Coronary artery (tissue), 2 donors: ENCODE data around the gene USP32.

ENCODE experiments used
- DNase-seq: peaks from one replicate; pipeline ENCODE4 v3.0.0-alpha.2; 2017; ENCODE audit warnings: low spot score
- H3K27ac ChIP-seq, 2 donors: fragments of 200-600 bp; sonication (generic); one replicate each; pipeline ENCODE4 v1.5.1; 2016 to 2019
- H3K4me3 ChIP-seq: fragments of 200-600 bp; sonication (generic); 2 replicates; pipeline ENCODE4 v1.5.1; 2016; ENCODE audit warnings: mild to moderate bottlenecking, moderate library complexity
- TF ChIP-seq, protein P1 (sequence below): fragments of 200-600 bp; sonication (generic); IDR thresholded peaks from one replicate; pipeline ENCODE4 v1.5.1; 2019; ENCODE audit warnings: antibody characterized with exemption

Gene USP32

DNA sequence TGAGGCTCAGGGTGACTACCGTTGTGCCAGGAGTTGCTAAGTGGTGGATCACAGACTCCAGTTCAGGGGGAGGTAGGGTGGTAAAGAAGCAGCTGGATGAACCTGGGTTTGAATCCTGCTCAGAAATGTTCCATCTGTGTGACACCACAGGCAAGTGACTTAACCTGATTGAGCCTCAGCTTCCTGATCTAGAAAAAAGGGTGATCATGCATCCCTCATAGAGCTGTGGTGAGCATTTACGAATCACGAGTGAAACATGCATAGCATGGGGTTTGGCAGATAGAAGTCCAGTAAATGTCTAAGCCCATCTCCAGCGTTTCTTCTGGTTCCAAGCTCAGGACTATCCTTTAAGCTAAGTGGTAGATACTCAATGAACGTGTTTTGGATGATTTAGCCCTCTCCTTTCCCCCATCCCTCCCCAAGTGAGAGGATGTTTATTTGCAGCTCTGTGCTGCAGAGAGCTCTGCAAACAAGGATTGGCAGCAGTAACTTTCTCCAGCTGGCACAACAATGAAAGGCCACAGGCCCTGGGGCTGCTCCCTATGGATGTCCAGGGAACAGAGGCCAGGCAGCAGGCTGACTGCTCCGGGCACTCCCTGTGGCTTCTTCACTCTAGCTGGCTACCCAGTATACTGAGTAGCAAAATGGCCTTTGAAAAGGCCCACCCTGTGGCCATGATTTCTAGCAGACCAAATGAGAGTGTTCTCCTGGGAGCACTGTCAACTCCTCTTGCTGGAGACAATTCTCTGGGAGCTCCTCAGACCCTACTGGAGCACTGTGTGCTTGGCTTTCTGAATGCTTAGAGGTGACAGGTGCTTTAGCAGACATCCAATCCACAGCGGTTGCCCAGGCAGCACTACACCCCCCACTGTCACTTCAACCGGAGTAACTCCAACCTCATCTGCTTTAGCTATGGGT lies 220.8 kb downstream of the USP32 start:
- Histone ChIP-seq H3K27ac (no peak overlapping the region), H3K4me3 (no peak overlapping the region)
- DNase-seq, result no peak
- TF ChIP-seq, protein P1, sequence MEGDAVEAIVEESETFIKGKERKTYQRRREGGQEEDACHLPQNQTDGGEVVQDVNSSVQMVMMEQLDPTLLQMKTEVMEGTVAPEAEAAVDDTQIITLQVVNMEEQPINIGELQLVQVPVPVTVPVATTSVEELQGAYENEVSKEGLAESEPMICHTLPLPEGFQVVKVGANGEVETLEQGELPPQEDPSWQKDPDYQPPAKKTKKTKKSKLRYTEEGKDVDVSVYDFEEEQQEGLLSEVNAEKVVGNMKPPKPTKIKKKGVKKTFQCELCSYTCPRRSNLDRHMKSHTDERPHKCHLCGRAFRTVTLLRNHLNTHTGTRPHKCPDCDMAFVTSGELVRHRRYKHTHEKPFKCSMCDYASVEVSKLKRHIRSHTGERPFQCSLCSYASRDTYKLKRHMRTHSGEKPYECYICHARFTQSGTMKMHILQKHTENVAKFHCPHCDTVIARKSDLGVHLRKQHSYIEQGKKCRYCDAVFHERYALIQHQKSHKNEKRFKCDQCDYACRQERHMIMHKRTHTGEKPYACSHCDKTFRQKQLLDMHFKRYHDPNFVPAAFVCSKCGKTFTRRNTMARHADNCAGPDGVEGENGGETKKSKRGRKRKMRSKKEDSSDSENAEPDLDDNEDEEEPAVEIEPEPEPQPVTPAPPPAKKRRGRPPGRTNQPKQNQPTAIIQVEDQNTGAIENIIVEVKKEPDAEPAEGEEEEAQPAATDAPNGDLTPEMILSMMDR, result no peak

- Histone ChIP-seq H3K4me3 (no peak overlapping the region), H3K27ac (peak overlapping the region in 1 of 2 donors; percentile 35)
- no peak for DNase-seq
- TF ChIP-seq, protein P1, result no peak
These were observed 221.8 kb downstream of the USP32 start for GRCh38 chr17:60169921-60170817.

GRCh38 chr17:60168654-60169053 lies 223.3 kb downstream of the USP32 start:
- Histone ChIP-seq H3K27ac (no peak overlapping the region), H3K4me3 (no peak overlapping the region)
- TF ChIP-seq, protein P1, result no peak
- no peak for DNase-seq

DNA sequence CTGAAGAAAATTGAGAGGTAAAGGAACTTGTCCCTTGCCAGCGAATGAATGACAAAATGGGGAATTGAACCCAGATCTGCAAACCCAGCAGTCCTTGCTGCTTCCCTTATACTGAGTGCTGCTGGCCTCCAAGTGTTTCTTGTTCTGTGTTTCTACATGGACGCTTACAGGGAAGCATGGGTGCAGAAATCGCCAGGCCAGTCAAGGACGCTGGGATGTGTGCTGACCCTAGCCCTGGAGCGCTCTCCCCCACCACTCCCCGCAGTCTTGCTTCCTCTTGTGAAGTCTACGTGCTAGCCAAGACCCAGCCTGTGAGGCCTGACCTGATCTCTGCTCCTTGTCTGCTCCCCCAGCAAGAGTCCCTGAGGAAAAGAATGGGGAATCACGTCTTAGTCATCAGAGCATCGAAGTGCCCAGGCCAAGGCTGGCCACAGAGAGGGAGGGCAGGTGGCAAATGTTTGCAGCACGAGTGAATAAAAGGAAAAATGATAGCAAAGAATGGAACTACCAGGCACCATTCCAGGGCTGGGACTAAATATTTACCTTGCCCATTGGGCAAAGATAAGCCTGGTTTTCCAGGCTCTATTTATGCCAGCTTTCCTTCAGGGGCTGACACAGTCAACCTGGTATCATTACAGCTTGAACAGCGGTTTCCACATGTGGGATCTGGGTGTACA lies 224.7 kb downstream of the USP32 start:
- no peak for DNase-seq
- Histone ChIP-seq H3K4me3 (no peak overlapping the region), H3K27ac (no peak overlapping the region)
- TF ChIP-seq, protein P1, result no peak

- no peak overlapping the region for H3K4me3 ChIP-seq
- TF ChIP-seq, protein P1, result no peak
- H3K27ac ChIP-seq, result no peak overlapping the region
- DNase-seq, result no peak
These were observed 226.0 kb downstream of the USP32 start for GRCh38 chr17:60165971-60166370.

DNA sequence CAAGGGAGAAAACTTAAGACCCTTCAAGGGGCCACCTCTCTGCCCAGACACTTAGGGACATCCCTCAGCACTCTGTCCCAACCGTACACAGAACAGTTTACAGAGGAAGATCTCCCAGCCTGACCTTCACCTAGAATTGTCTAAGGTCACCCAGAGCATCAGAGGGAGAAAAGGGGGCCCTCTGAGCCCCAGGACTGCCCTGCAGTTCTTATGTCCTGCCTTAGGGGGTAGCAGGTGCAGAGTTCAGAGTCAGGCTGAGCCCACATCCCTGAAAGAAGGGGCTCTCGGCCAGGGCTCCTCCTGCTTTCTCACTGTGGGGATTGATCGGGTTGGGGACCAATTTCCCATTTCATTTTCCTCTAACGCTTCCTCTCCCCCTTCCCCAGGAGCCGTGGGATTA lies 226.7 kb downstream of the USP32 start:
- DNase-seq, result peak; percentile 57
- TF ChIP-seq, protein P1, result no peak
- Histone ChIP-seq H3K27ac (no peak overlapping the region), H3K4me3 (no peak overlapping the region)
